ENCODE results near the gene SH3GL1.

The SH3GL1 gene

DNA sequence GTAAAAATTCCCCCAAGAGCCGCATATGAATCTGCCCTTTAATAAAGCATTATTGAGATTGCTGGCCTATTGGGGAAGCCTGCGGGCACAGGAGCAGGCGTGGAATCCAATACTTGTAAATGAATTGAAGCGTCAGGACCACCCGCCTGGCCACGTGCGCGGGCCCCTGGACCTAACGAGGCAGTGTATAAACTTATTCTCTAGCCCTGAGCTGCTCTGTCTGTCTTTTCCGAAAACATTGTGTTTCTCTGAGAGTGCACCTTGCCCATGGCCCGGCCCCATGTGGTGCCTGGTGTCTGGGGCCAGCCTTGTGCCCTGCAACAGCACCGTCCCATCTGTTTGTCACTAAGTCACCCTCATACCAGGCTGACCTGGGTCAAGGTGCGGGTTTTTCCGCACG is 42.8 kb upstream of the SH3GL1 start:
- no peak overlapping the region for H2BK15ac ChIP-seq (ENCODE audit: low read depth, poor library complexity, severe bottlenecking)
- H3K4me2 ChIP-seq (ENCODE audit: low read length, poor library complexity, severe bottlenecking) = no peak overlapping the region
- no peak overlapping the region for H3K18ac ChIP-seq (ENCODE audit: low read depth in 1 of 2, low read length in 2 of 2)
- no peak overlapping the region for H4K8ac ChIP-seq (ENCODE audit: low read length)
- no peak overlapping the region for H3K27ac ChIP-seq (ENCODE audit: low read length, poor library complexity, severe bottlenecking)
- no peak overlapping the region for H3K9ac ChIP-seq (ENCODE audit: low read length)
- peaks cover 41 to 61% of the 10 kb centered on the region in 2 experiments for H3K36me3 ChIP-seq (ENCODE audit: control insufficient read depth in 1 of 2, insufficient read depth in 2 of 2, low read depth in 1 of 2, low read length in 2 of 2)
- WGBS = 88% methylated on average over 15 of the region's 15 CpGs
- no peak overlapping the region for H4K91ac ChIP-seq (ENCODE audit: low read length)
- H2BK12ac ChIP-seq (ENCODE audit: low read length in 2 of 2) = no peak overlapping the region
- no peak overlapping the region for H2BK5ac ChIP-seq (ENCODE audit: low read depth, low read length, poor library complexity, severe bottlenecking)
- H3K27me3 ChIP-seq (ENCODE audit: control insufficient read depth in 1 of 2, insufficient read depth in 1 of 2, low read length in 2 of 2) = no peaks in the 10 kb centered on the region
- H3K4ac ChIP-seq (ENCODE audit: low read depth in 1 of 2, low read length in 2 of 2) = no peak overlapping the region
- H3K4me3 ChIP-seq (ENCODE audit: insufficient read depth in 1 of 2, low read depth in 1 of 2, low read length in 2 of 2) = no peak overlapping the region
- H3K14ac ChIP-seq (ENCODE audit: low read length in 2 of 2) = no peak overlapping the region
- no peak for DNase-seq
- peaks cover 17% of the 10 kb centered on the region for H3K79me1 ChIP-seq (replicated peaks; ENCODE audit: low read length, poor library complexity, severe bottlenecking)
- H2AK5ac ChIP-seq (ENCODE audit: low read length, severe bottlenecking) = no peak overlapping the region
- H2AFZ ChIP-seq (ENCODE audit: low read depth, low read length) = no peak overlapping the region
- H3K9me3 ChIP-seq (ENCODE audit: control insufficient read depth, low read length) = no peaks in the 10 kb centered on the region
- no peak overlapping the region for H2BK120ac ChIP-seq (ENCODE audit: low read depth, low read length)
- no peak overlapping the region for H3K23ac ChIP-seq (ENCODE audit: low read length in 2 of 2)
- no peaks in the 10 kb centered on the region for H3K4me1 ChIP-seq (ENCODE audit: control insufficient read depth, insufficient read depth, low read depth, low read length)

- Histone ChIP-seq H2BK15ac (ENCODE audit: low read depth, poor library complexity, severe bottlenecking) (no peak overlapping the region), H3K4me3 (ENCODE audit: insufficient read depth in 1 of 2, low read depth in 1 of 2, low read length in 2 of 2) (no peak overlapping the region), H2BK5ac (ENCODE audit: low read depth, low read length, poor library complexity, severe bottlenecking) (no peak overlapping the region), H4K8ac (ENCODE audit: low read length) (no peak overlapping the region), H3K14ac (ENCODE audit: low read length in 2 of 2) (no peak overlapping the region), H3K4me1 (ENCODE audit: control insufficient read depth, insufficient read depth, low read depth, low read length) (no peaks in the 10 kb centered on the region), H3K9ac (ENCODE audit: low read length) (no peak overlapping the region), H3K4ac (ENCODE audit: low read depth in 1 of 2, low read length in 2 of 2) (no peak overlapping the region), H2AK5ac (ENCODE audit: low read length, severe bottlenecking) (no peak overlapping the region), H2AFZ (ENCODE audit: low read depth, low read length) (no peak overlapping the region), H3K4me2 (ENCODE audit: low read length, poor library complexity, severe bottlenecking) (no peak overlapping the region), H3K9me3 (ENCODE audit: control insufficient read depth, low read length) (no peaks in the 10 kb centered on the region), H3K18ac (ENCODE audit: low read depth in 1 of 2, low read length in 2 of 2) (no peak overlapping the region), H2BK12ac (ENCODE audit: low read length in 2 of 2) (no peak overlapping the region), H3K79me1 (replicated peaks; ENCODE audit: low read length, poor library complexity, severe bottlenecking) (peaks cover 13% of the 10 kb centered on the region), H2BK120ac (ENCODE audit: low read depth, low read length) (no peak overlapping the region), H3K23ac (ENCODE audit: low read length in 2 of 2) (no peak overlapping the region), H3K27ac (ENCODE audit: low read length, poor library complexity, severe bottlenecking) (no peak overlapping the region), H4K91ac (ENCODE audit: low read length) (no peak overlapping the region), H3K27me3 (ENCODE audit: control insufficient read depth in 1 of 2, insufficient read depth in 1 of 2, low read length in 2 of 2) (no peaks in the 10 kb centered on the region), H3K36me3 (ENCODE audit: control insufficient read depth in 1 of 2, insufficient read depth in 2 of 2, low read depth in 1 of 2, low read length in 2 of 2) (peaks cover 37 to 57% of the 10 kb centered on the region in 2 experiments)
- no peak for DNase-seq
- WGBS = 93% methylated on average over 10 of the region's 10 CpGs
These were observed 42.4 kb upstream of the SH3GL1 start for GRCh38 chr19:4442819-4443146.

DNA sequence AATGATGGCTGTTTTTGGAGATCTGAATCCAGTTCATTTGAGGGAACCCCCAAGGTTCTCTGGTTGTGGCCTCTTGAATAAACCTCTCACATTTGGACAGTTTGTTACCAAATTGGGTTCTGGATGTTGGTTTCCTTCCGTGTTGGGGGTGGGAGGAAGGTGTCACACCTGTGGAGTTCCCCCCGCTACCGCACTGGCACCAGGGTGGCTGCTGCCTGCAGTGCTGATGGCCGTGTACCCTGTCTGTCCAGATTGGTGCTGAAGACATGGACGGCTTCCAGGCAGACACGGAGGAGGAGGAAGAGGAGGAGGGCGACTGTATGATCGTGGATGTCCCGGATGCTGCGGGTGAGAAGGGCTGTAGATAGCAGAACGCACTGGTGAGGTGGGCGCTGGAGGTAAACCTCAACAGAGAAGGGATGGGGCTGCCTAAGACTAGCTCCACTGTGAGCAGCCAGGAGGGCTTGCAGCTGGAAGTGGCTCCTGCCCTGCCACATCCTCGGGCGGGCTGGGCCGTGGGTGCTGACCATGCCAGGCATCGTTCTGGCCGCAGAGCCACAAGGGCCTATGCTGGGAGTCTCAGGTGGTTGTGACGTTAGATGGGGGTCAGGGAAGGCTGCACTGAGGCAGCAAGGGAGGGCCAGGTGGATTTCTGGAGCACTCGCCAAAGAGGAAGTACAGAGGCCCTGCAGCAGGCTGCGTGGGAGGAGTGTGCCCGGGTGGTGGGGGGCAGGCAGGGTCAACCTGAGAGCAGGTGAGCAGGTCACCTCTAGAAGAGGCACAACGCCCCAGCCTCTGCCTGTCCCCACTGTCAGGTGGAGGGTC is 41.9 kb upstream of the SH3GL1 start:
- H3K4me1 ChIP-seq (ENCODE audit: control insufficient read depth, insufficient read depth, low read depth, low read length) = no peaks in the 10 kb centered on the region
- no peak overlapping the region for H3K27ac ChIP-seq (ENCODE audit: low read length, poor library complexity, severe bottlenecking)
- H3K36me3 ChIP-seq (ENCODE audit: control insufficient read depth in 1 of 2, insufficient read depth in 2 of 2, low read depth in 1 of 2, low read length in 2 of 2) = peaks cover 31 to 51% of the 10 kb centered on the region in 2 experiments
- no peaks in the 10 kb centered on the region for H3K27me3 ChIP-seq (ENCODE audit: control insufficient read depth in 1 of 2, insufficient read depth in 1 of 2, low read length in 2 of 2)
- no peak overlapping the region for H3K4me3 ChIP-seq (ENCODE audit: insufficient read depth in 1 of 2, low read depth in 1 of 2, low read length in 2 of 2)
- DNase-seq = no peak
- no peak overlapping the region for H4K8ac ChIP-seq (ENCODE audit: low read length)
- no peak overlapping the region for H2BK15ac ChIP-seq (ENCODE audit: low read depth, poor library complexity, severe bottlenecking)
- no peak overlapping the region for H3K18ac ChIP-seq (ENCODE audit: low read depth in 1 of 2, low read length in 2 of 2)
- no peak overlapping the region for H3K14ac ChIP-seq (ENCODE audit: low read length in 2 of 2)
- peaks cover 12% of the 10 kb centered on the region for H3K79me1 ChIP-seq (replicated peaks; ENCODE audit: low read length, poor library complexity, severe bottlenecking)
- H3K4ac ChIP-seq (ENCODE audit: low read depth in 1 of 2, low read length in 2 of 2) = no peak overlapping the region
- no peak overlapping the region for H2BK120ac ChIP-seq (ENCODE audit: low read depth, low read length)
- H2BK12ac ChIP-seq (ENCODE audit: low read length in 2 of 2) = no peak overlapping the region
- 93% methylated on average over 22 of the region's 22 CpGs for WGBS
- no peaks in the 10 kb centered on the region for H3K9me3 ChIP-seq (ENCODE audit: control insufficient read depth, low read length)
- no peak overlapping the region for H3K9ac ChIP-seq (ENCODE audit: low read length)
- H2BK5ac ChIP-seq (ENCODE audit: low read depth, low read length, poor library complexity, severe bottlenecking) = no peak overlapping the region
- H2AK5ac ChIP-seq (ENCODE audit: low read length, severe bottlenecking) = no peak overlapping the region
- no peak overlapping the region for H3K4me2 ChIP-seq (ENCODE audit: low read length, poor library complexity, severe bottlenecking)
- no peak overlapping the region for H4K91ac ChIP-seq (ENCODE audit: low read length)
- H2AFZ ChIP-seq (ENCODE audit: low read depth, low read length) = no peak overlapping the region
- no peak overlapping the region for H3K23ac ChIP-seq (ENCODE audit: low read length in 2 of 2)

DNA sequence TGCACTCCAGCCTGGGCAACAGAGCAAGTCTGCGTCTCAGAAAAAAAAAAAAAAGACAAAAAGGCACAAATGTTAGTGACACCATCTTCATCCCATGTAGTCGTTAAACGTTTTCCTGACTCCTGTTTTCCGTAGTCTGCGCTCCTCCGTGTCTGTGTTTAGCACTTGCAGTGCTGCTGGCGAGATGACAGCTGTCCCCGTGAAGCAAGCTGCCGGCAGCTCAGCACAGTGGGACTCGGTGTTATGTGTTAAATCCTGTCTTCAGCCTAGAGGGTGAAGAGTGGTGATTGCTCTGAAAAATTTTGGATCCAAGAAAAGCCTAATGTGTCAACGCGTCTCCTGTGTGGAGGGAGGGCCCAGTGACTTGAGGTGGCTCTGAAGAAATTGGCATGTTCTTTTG is 38.9 kb upstream of the SH3GL1 start:
- no peak overlapping the region for H3K23ac ChIP-seq (ENCODE audit: low read length in 2 of 2)
- no peak overlapping the region for H3K9ac ChIP-seq (ENCODE audit: low read length)
- H4K91ac ChIP-seq (ENCODE audit: low read length) = no peak overlapping the region
- no peak overlapping the region for H3K4me3 ChIP-seq (ENCODE audit: insufficient read depth in 1 of 2, low read depth in 1 of 2, low read length in 2 of 2)
- H4K8ac ChIP-seq (ENCODE audit: low read length) = no peak overlapping the region
- H2BK5ac ChIP-seq (ENCODE audit: low read depth, low read length, poor library complexity, severe bottlenecking) = no peak overlapping the region
- H3K27ac ChIP-seq (ENCODE audit: low read length, poor library complexity, severe bottlenecking) = no peak overlapping the region
- peaks cover 2% of the 10 kb centered on the region for H3K4me1 ChIP-seq (ENCODE audit: control insufficient read depth, insufficient read depth, low read depth, low read length)
- H3K14ac ChIP-seq (ENCODE audit: low read length in 2 of 2) = no peak overlapping the region
- no peaks in the 10 kb centered on the region for H3K27me3 ChIP-seq (ENCODE audit: control insufficient read depth in 1 of 2, insufficient read depth in 1 of 2, low read length in 2 of 2)
- H2BK12ac ChIP-seq (ENCODE audit: low read length in 2 of 2) = no peak overlapping the region
- no peak overlapping the region for H2AK5ac ChIP-seq (ENCODE audit: low read length, severe bottlenecking)
- no peak overlapping the region for H3K18ac ChIP-seq (ENCODE audit: low read depth in 1 of 2, low read length in 2 of 2)
- peaks cover 9% of the 10 kb centered on the region for H3K79me1 ChIP-seq (replicated peaks; ENCODE audit: low read length, poor library complexity, severe bottlenecking)
- H2BK120ac ChIP-seq (ENCODE audit: low read depth, low read length) = no peak overlapping the region
- no peak for DNase-seq
- H2BK15ac ChIP-seq (ENCODE audit: low read depth, poor library complexity, severe bottlenecking) = no peak overlapping the region
- H3K4ac ChIP-seq (ENCODE audit: low read depth in 1 of 2, low read length in 2 of 2) = no peak overlapping the region
- no peak overlapping the region for H2AFZ ChIP-seq (ENCODE audit: low read depth, low read length)
- WGBS = 90% methylated on average over 12 of the region's 12 CpGs
- peaks cover 2 to 35% of the 10 kb centered on the region in 2 experiments for H3K36me3 ChIP-seq (ENCODE audit: control insufficient read depth in 1 of 2, insufficient read depth in 2 of 2, low read depth in 1 of 2, low read length in 2 of 2)
- no peaks in the 10 kb centered on the region for H3K9me3 ChIP-seq (ENCODE audit: control insufficient read depth, low read length)
- no peak overlapping the region for H3K4me2 ChIP-seq (ENCODE audit: low read length, poor library complexity, severe bottlenecking)

Data from mesenchymal stem cell (in vitro differentiated cells and primary cell).